Measurements from ENCODE around the gene BTD. TPM values are rescaled to one million over a fixed set of nuclear protein-coding genes. Genes with fewer than 3 reads are reported as not detected.

The BTD gene
- polyA plus RNA-seq, 1 donor from 2014 or later, result 13.0 TPM

DNA sequence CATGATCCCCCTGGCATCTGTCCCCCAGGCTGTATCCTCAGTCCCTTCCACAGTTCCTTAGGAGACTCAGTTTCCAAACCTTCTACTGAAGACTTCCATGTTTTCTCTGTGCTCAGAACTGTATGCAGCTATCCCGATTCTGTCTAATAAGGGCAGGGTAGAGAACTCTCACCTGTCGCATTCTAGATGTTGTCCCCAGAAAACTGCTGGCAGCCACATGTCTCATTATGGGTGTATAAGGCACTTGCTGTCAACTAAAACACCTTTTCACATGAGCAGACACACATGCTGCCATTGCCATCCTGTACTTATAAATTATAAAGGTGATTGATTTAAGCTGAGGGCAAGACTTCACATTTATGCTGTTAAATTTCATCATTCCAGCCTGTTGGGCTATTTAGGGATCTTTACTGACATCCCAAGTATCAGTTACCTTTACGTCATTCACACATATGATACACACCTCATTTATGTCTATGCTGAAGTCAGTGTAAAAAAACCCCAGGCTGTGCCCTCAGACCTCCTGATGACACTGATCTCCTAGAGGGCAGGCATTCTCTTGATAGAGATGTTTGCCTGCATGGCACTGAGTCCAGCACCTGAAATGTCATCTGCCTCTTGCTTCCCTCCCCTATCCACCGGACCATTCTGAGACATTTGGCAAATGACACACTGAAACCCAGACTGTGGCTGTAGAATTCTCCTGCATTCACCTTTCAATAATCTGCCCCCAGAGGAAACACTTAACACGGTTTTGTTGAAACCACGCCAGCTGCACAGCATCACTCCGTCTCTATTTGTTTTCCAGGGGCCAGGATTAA, 35.8 kb downstream of the BTD start:
- no peaks in the 10 kb centered on the region for H3K9me3 Mint-ChIP-seq
- peak overlapping the region in 2 of 4 donors; percentile 0 to 26 for H3K4me3 Mint-ChIP-seq
- no peaks in the 10 kb centered on the region for H3K27me3 Mint-ChIP-seq
- H3K36me3 Mint-ChIP-seq, result no peaks in the 10 kb centered on the region
- H3K27ac Mint-ChIP-seq, result peak overlapping the region in 1 of 3 donors; percentile 13
- peaks cover 14 to 29% (median 17%) of the 10 kb centered on the region in 3 donors for H3K4me1 Mint-ChIP-seq

DNA sequence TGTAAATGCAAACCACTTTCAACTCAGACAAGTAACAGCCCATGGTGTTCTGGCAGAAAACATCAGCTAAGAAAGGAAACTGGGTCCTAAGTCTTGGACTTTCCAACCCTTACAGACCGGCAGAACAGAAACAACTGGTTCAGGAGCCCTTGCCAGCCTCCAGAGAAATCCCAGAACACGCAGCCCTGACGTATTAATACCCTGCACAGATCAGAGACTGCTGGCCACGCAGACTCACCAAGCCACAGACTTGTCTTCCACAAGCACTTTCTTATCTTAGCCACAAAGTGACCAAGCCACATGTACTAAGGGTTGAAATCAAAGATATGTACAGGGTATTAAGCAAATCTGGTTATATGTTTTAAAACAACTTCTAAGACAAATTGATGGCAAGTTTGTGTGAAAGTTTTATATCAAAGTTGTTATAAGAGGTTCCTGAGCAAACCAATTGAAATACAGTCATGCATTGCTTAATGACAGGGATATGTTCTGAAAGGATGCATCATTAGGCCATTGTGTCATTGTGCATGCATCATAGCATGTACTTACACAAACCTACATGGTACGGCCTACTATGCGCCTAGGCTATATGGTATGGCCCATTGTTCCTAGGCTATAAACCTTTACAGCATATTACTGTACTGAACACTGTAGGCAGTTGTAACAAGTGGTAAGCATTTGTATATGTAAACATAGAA, 36.8 kb downstream of the BTD start:
- Mint-ChIP-seq H3K4me3 (no peak overlapping the region), H3K27me3 (no peaks in the 10 kb centered on the region), H3K27ac (no peak overlapping the region), H3K4me1 (peaks cover 14 to 29% (median 17%) of the 10 kb centered on the region in 3 donors), H3K36me3 (no peaks in the 10 kb centered on the region), H3K9me3 (no peaks in the 10 kb centered on the region)

DNA sequence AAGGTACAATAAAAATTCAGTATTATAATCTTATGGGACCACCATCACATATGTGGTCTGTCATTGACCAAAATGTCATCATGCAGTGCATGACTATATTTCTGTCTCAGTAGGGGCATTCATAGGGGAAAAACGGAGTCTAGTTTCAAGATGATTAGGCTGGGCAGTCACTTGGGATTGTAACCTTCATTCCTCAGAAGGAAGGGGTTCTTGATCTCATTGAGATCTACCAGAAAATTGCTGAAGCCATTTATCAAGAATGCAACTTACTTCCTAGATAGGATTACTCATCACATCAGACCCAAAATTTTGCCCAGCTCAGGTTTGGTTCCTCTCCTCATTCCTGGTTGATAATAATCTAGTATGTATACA, 37.3 kb downstream of the BTD start:
- Mint-ChIP-seq H3K4me3 (no peak overlapping the region), H3K27ac (no peak overlapping the region), H3K9me3 (no peaks in the 10 kb centered on the region), H3K36me3 (no peaks in the 10 kb centered on the region), H3K4me1 (peaks cover 14 to 29% (median 17%) of the 10 kb centered on the region in 3 donors), H3K27me3 (no peaks in the 10 kb centered on the region)

DNA sequence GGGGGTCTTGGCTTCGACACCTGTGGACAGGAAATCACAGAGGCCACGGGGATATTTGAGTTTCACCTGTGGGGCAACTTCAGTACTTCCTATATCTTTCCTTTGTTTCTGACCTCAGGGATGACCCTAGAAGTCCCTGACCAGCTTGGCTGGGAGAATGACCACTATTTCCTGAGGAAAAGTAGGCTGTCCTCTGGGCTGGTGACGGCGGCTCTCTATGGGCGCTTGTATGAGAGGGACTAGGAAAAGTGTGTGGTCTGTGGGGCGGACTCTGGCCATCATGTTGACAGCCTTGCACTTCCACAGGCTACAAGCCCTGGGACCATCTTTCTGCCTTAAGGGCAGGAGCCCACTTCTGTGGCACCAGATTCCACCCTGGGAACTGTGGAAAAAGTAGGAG, 43.7 kb downstream of the BTD start:
- H3K27me3 Mint-ChIP-seq, result no peaks in the 10 kb centered on the region
- no peaks in the 10 kb centered on the region for H3K9me3 Mint-ChIP-seq
- H3K36me3 Mint-ChIP-seq, result peaks cover 6% of the 10 kb centered on the region
- H3K4me1 Mint-ChIP-seq, result peaks cover 25 to 30% (median 26%) of the 10 kb centered on the region in 3 donors
- no peak overlapping the region for H3K4me3 Mint-ChIP-seq
- H3K27ac Mint-ChIP-seq, result peak overlapping the region in 1 of 3 donors; percentile 35

DNA sequence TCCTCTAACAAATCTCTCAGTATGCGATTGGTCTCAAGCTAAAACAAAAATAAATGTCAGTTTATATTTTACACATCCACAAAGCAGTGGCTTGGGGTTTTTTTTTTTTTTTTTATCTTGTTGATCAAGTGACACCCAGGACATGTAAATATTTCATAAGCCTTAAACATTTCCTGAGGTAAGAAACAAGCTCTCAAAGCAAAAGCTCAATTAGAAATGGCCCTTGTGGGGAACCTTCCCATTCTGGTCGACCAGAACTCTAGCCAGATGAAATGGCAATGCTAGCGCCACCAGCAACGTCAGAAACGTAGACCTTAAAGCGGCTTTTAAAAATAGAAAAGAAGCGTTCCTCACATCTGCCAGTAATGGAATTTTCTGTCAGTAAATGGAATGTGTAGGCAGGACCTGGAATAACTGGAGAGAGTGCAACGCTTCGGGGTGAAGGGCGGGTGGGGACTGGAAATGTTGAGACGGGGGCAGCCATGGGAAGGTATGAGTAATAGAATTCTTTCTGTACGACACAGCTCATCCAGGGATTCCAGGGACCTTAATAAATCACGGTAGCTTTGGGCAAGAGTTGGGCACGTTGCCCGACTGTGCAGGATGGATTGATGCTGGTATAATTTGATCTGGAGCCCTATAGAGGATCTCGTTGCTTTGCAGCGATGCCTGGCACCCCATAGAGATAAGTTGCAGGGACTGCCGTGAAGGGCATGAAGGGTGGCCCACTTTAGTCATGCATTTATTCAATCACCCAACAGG, 44.4 kb downstream of the BTD start:
- peaks cover 6% of the 10 kb centered on the region for H3K36me3 Mint-ChIP-seq
- H3K9me3 Mint-ChIP-seq, result no peaks in the 10 kb centered on the region
- peaks cover 28 to 34% (median 29%) of the 10 kb centered on the region in 3 donors for H3K4me1 Mint-ChIP-seq
- H3K27me3 Mint-ChIP-seq, result no peaks in the 10 kb centered on the region
- peak overlapping the region in 1 of 4 donors; percentile 53 for H3K4me3 Mint-ChIP-seq
- H3K27ac Mint-ChIP-seq, result peak overlapping the region in 1 of 3 donors; percentile 35

DNA sequence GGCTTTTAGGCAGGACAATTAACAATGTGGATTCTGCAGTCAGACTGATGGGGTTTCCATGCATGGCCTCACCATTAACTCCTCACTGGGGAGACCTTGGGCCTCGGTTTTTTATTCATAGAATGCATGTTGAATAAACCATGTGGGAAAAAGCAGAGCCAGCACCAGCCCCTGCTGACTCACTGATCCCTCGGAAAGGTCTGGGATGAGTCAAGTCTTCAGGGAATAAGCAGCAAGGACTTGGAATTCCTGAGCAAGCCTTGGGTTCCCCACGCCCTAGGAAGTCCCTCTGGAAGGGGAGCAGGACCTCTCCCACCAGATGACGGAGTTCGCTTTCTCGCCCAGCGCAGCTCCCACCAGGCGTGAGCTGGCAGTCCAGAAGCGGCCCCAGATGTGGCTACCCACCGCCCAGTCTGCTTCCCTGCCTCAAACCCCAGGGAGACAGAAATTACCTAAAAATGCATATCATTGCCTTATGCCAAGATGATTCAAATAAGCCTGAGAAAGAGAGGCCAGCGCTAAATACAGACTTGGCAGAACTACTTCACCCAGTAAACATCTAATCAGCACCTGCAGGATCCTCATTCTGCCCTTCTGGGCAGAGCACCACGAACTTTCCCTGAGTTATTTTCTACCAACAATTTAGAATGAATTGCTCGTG, 45.4 kb downstream of the BTD start:
- H3K4me1 Mint-ChIP-seq, result peaks cover 28 to 34% (median 29%) of the 10 kb centered on the region in 3 donors

DNA sequence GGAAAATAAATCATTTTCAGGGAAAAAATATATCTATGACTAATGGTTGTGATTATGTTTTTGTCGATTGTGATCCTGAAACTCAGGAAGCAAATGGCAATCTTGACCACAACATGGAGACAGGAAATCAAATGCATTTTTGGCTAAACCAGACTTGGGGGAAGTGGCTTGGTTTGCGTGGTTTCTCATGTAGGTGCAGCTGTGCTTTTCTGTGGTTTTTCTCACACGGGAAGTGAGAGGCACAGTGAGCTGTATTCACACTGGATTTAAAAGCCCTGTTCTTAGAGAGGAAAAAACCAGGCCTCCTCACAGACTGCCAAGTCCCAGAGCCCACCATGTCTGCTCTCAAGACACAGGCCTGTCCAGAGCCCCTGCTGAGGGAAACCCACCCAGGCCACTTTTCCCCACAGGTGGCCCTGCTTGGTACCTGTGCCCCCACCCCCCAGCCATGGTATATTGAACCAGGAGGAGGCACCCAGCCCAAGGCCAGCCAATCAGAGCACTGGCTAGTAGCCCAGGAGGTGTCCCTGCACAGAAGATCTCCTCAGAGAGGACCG, 46.1 kb downstream of the BTD start:
- Mint-ChIP-seq H3K27me3 (no peaks in the 10 kb centered on the region), H3K4me3 (peak overlapping the region in 3 of 4 donors; percentile 49 to 83 (median 81)), H3K4me1 (peaks cover 28 to 34% (median 29%) of the 10 kb centered on the region in 3 donors), H3K27ac (peak overlapping the region in 2 of 3 donors; percentile 5 to 62), H3K36me3 (peaks cover 6% of the 10 kb centered on the region), H3K9me3 (no peaks in the 10 kb centered on the region)

More for the DNA sequence above, 45.4 kb downstream of the BTD start:
- Mint-ChIP-seq H3K27ac (peak overlapping the region in 2 of 3 donors; percentile 5 to 62), H3K9me3 (no peaks in the 10 kb centered on the region), H3K27me3 (no peaks in the 10 kb centered on the region), H3K4me3 (peak overlapping the region in 2 of 4 donors; percentile 81 to 83), H3K36me3 (peaks cover 6% of the 10 kb centered on the region)

DNA sequence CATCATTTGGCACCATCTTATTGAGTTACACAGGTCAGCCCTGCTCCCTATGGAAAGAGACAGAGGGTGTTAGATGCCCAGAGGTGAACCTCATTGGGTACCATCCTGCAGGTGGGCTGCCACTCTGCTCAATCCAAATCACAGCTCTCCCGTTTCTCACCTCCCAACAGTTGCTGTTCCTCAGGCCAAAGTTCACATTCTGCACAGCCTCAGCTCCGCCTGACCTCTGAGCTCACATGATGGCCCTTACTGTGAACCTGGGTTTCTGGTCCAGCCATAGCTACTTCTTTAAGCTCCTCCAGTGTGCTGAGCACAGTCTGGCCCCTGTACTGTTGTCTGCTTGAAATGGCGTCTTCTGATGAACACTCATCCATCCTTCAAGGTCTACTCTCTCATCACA, 47.8 kb downstream of the BTD start:
- no peaks in the 10 kb centered on the region for H3K27me3 Mint-ChIP-seq
- H3K9me3 Mint-ChIP-seq, result no peaks in the 10 kb centered on the region
- peak overlapping the region in 1 of 4 donors; percentile 81 for H3K4me3 Mint-ChIP-seq
- peak overlapping the region in 1 of 3 donors; percentile 32 for H3K27ac Mint-ChIP-seq
- H3K4me1 Mint-ChIP-seq, result peaks cover 28 to 34% (median 29%) of the 10 kb centered on the region in 3 donors
- H3K36me3 Mint-ChIP-seq, result peaks cover 4% of the 10 kb centered on the region

DNA sequence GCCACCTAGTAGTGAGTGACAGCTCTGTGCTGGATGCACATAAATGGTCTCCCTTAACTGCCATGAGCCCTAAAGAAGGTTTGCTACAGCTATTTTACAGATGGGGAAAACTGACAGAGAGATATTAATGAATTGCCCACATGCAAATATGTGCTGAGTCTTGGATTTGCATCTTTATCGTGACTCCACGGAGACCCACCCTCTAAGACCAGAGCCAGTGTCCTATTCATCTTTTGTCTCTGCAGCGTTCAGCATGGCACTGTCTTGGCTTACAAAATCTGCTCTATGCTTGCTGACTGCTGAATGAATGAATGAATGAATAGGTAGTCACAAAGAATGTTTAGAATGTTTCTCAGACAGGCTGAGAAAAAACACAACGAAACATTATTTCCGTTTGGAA, 48.3 kb downstream of the BTD start:
- Mint-ChIP-seq H3K27me3 (no peaks in the 10 kb centered on the region), H3K9me3 (peaks cover 0 to 1% (median 0%) of the 10 kb centered on the region in 3 donors), H3K4me3 (peak overlapping the region in 1 of 4 donors; percentile 81), H3K36me3 (peaks cover 4% of the 10 kb centered on the region), H3K4me1 (peaks cover 28 to 34% (median 29%) of the 10 kb centered on the region in 3 donors), H3K27ac (no peak overlapping the region)

DNA sequence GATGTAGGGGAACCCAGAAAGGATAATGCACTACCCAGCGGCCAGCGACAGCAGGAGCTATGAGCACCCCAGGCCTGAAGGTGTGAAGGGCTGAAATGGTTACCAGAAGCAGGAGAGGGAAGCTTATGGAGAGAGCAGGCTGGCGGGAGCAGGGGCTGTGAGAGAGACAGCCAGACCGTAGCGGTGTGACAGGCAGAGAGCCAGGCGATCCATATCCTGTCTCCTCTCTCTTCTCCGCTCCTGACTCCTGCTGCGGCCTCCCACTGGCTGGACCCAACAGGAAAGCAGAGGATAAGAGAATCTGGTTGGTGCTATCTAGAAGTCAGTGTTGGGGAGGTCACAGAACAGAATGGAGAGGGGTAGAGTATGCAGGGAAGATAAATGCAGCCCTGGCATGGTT, 49.9 kb downstream of the BTD start:
- Mint-ChIP-seq H3K4me1 (peaks cover 28 to 34% (median 29%) of the 10 kb centered on the region in 3 donors), H3K27ac (no peak overlapping the region), H3K9me3 (peaks cover 3 to 7% (median 5%) of the 10 kb centered on the region in 3 donors), H3K27me3 (no peaks in the 10 kb centered on the region), H3K36me3 (peaks cover 4% of the 10 kb centered on the region), H3K4me3 (no peak overlapping the region)

DNA sequence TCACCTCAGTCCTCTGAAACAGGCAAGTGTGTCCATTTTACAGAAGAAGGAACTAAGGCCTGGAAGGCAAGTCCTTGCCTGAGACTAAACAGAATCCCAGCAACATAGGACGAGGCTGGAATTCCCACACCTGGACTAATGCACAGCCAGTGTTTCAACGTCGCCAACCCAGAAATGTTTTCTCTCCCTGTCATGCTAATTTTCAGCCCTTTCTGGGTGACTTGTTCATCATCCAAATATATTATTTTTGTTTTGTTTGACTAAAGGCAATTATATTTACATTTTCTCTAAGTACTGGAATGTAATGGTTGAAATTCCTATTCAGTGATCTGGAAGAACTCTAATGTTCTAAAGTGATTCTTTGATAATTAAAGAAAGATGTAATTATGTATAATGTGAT, 51.8 kb downstream of the BTD start:
- no peak overlapping the region for H3K27ac Mint-ChIP-seq
- H3K9me3 Mint-ChIP-seq, result peaks cover 3 to 10% (median 6%) of the 10 kb centered on the region in 3 donors
- no peaks in the 10 kb centered on the region for H3K27me3 Mint-ChIP-seq
- H3K4me3 Mint-ChIP-seq, result no peak overlapping the region
- peaks cover 4% of the 10 kb centered on the region for H3K36me3 Mint-ChIP-seq
- peaks cover 15 to 20% (median 17%) of the 10 kb centered on the region in 3 donors for H3K4me1 Mint-ChIP-seq

DNA sequence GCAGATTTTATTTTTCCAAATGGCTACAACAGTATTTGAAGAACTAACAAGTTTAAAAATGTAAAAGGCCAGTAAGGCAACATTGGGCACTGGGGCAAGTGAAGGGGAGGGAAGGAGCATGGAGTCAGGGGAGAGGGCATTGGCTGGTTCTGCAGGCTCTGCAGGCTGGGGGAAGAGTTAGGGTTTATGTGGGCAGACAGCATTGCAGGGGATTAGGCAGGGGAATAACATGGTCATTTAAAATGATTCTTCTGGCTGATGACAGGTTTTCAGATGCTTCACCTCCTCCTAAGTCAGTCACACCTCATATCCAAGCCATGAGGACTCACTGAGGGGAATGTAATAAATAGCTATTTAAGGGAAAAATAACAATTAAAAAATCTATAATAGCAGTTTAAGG, 52.6 kb downstream of the BTD start:
- Mint-ChIP-seq H3K9me3 (peaks cover 3 to 10% (median 10%) of the 10 kb centered on the region in 3 donors), H3K36me3 (peaks cover 4% of the 10 kb centered on the region), H3K27ac (no peak overlapping the region), H3K4me3 (no peak overlapping the region), H3K27me3 (no peaks in the 10 kb centered on the region), H3K4me1 (peaks cover 10 to 15% (median 14%) of the 10 kb centered on the region in 3 donors)

DNA sequence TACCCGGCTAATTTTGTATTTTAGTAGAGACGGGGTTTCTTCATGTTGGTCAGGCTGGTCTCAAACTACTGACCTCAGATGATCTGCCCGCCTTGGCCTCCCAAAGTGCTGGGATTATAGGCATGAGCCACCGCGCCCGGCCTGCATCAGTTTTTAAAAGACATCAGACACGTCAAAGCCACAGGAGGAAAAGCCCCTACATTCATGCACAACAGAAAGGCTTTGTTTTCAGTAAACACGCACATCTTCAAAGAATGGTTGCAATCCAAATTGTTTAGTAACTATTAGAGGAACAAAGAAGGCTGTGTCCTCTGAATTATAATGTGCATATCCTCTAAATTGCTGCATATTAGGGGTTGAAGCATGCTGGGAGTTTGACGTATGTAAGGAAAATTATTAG, 53.3 kb downstream of the BTD start:
- H3K27ac Mint-ChIP-seq, result no peak overlapping the region
- H3K4me1 Mint-ChIP-seq, result peaks cover 4 to 8% (median 7%) of the 10 kb centered on the region in 3 donors
- peak overlapping the region in 1 of 4 donors; percentile 54 for H3K4me3 Mint-ChIP-seq
- no peaks in the 10 kb centered on the region for H3K36me3 Mint-ChIP-seq
- no peaks in the 10 kb centered on the region for H3K27me3 Mint-ChIP-seq
- H3K9me3 Mint-ChIP-seq, result peaks cover 3 to 10% (median 10%) of the 10 kb centered on the region in 3 donors

DNA sequence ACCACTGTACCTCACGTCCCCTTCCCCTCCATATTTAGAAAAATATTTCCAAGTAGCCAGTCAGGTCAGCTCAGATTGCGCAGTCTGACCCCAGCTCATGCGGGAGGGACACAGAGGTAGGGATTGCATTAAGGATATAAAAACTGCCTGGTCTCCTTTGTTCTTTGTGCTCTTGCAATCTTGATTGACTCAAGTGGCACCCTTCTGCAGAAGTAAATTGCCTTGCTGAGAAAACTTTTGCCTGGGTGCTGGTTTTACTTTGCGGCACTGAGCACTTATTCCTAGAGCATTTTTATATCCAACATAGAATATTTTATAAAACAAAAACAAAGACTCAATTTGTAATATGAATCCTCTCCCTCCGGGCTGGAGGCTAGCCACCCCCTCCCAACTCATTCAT, 54.8 kb downstream of the BTD start:
- Mint-ChIP-seq H3K27ac (no peak overlapping the region), H3K4me3 (no peak overlapping the region), H3K9me3 (peaks cover 3 to 10% (median 10%) of the 10 kb centered on the region in 3 donors)

More for the DNA sequence above, 54.8 kb downstream of the BTD start:
- Mint-ChIP-seq H3K36me3 (no peaks in the 10 kb centered on the region), H3K4me1 (no peaks in the 10 kb centered on the region), H3K27me3 (no peaks in the 10 kb centered on the region)
